H7 (cell line): ENCODE results near the gene VTI1A. TPM values are rescaled to one million over a fixed set of nuclear protein-coding genes. Genes with fewer than 3 reads are reported as not detected.

Experiments
- DNase-seq: peaks from one replicate; pipeline ENCODE4 v3.0.0; 2012
- H3K27me3 ChIP-seq: 2 replicates; pipeline ENCODE4 v1.6.0; 2011; ENCODE audit warnings: mild to moderate bottlenecking, low read length; ENCODE audit not compliant: control insufficient read depth, insufficient read depth
- H3K36me3 ChIP-seq: replicated peaks from 2 replicates; pipeline ENCODE4 v1.5.1; 2011; ENCODE audit warnings: low read length; ENCODE audit not compliant: control insufficient read depth, insufficient read depth
- H3K4me3 ChIP-seq: 2 replicates; pipeline ENCODE4 v1.5.1; 2011; ENCODE audit warnings: low read depth, mild to moderate bottlenecking, control low read depth, low read length, moderate library complexity; ENCODE audit not compliant: insufficient read depth
- total RNA-seq: library from RNA; depleted of rRNA; stranded (reverse); fragments of >200 nt; shearing (Covaris generic); gene quantifications from 2 replicates; pipeline ENCODE4 v1.2.3, GENCODE V29; 2014

VTI1A gene
- total RNA-seq, 1 experiment from 2014 or later: 13.9 TPM

DNA sequence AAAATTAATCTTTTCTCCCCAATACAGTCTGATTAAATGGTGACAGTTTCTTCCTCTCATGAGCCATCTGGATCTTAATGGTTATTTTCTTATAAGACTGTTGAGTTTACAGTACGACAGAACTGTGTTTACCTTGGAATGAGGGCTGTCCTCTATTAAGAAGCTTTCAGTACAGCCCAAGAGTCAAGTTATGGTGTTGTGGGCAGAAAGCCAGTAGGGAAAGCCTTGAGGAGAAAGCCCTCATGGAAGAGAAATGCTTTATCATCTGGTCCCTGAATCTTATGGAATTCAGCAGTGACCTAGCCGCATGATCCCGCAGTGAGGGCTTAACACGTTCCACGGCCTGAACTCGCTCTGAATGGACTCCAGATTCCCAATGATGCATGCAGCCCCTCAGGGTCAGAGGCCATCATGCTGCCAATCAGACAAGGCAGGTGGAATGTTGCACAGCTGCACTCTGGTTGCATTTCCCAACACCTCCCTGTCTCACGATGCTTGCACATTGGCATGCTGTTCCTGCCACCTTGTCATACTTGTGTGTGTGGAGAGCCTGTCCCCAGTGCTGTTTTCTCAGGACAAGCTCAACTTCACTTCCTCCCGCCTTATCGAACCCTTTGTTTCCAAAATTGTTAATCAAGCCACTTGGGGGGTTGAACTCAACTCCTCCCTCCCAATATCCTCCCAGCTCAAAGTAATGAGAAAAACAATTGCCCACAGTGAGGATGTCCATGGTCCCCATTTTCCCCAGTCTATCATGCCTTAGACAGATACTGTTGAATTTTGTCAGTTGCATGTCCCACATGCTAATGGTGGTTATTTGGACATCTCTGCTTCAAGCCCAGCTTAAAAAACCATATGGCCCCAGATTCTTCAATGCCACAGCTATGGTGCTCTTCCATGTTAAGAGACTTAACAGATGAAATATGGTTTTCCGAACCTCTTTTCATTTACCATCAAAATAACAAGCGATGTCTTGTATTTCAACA lies 291.9 kb downstream of the VTI1A start:
- H3K27me3 ChIP-seq: no peaks in the 10 kb centered on the region
- DNase-seq: no peak
- H3K36me3 ChIP-seq: no peaks in the 10 kb centered on the region
- H3K4me3 ChIP-seq: no peak overlapping the region

DNA sequence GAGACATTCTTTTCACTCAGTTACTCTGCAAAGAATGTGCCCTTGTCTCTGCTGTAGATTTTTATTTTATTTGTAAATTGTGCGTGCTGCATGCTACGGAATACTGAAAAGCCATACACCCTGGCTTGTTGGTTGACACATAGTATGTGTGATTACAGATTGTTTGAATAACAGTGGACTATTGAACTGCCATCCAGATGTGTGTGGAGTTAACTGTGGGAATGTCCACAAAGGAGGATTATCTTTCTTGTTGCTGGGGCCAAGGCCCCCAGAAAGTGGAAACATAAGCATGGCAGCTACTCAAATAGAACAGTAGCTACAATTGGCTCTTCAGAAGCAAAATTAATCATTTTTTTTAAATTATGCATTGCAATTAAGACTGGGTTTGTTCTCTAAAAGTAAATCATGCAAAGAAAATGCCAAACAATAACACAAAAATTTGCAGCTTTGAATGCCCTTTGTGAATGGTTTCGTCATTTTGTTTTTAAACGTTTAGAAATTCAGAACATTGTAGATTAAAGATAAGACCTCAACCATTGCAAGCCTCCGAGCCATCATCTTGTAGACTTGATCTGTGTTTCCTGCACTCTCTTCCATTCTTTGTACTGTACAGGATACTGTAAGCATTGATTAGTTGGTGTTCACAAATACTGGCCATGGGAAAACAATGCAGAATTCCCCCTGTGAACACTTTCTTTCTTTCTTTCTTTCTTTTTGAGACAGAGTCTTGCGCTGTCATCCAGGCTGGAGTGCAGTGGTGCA lies 292.8 kb downstream of the VTI1A start:
- Histone ChIP-seq H3K27me3 (no peaks in the 10 kb centered on the region), H3K36me3 (no peaks in the 10 kb centered on the region), H3K4me3 (no peak overlapping the region)
- no peak for DNase-seq

DNA sequence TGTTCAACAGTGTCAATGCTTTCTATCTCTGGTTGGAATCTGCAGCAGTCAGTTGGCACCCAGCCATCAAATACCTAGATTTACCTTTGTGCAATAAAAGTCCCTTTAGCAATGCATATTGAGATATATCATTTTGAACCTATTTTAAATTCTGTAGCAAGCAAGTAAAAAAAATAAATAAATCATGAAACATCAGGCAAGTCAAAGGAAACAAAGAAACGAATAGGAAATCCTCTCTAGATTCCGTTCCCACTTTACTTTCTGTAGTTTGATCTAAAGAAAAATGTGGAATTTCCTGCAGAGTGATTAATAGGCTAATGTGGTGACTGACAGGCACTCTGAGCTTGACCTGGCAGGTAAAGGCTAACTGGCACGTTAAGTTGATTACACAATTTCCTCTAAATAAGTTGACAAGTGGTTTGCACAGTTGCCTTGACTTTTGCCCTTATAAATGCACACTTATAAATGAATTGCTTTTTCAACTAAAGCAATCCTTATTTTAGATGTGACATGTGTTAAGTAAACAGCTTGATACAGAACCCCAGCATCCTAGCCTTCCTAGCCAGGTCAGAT lies 294.9 kb downstream of the VTI1A start:
- Histone ChIP-seq H3K36me3 (no peaks in the 10 kb centered on the region), H3K27me3 (no peaks in the 10 kb centered on the region)
- DNase-seq: no peak

DNA sequence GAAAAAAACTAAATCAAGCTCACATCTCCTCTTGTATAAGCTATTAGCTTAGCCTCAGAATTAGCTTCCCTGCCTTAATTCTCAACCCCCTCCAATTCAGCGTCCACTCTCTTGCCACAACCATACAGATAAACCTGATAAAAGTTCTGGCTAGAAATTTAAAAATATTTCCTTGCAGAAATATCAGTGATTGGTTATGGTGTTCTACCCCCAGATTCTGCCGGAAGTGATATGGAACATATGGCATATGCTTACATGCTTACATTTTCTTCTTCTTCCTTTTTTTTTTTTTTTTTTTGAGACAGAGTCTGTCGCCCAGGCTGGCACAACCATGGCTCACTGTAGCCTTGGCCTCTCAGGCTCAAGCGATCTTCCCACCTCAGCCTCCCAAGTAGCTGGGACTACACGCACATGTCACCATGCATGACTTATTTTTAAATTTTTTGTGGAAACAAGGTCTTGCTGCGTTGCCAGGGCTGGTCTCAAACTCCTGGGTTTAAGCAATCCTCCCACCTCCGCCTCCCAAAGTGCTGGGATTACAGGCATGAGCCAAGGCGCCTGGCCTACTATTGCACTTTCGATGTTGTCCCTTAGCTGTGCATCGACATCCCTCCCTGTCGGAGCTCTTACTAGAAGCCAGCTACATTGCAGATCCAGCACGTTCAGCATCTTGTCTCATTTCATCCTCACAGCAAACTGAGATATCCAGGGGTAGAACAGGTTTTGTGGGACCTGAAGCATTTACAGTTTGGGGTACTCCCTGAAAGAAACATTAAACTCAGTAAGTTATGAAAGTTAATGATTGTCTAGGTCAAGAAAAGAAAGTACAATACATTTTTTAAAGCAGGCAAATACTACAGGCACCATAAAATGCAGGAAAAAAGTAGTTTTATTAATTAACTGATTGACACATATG lies 297.4 kb downstream of the VTI1A start:
- DNase-seq: no peak
- H3K4me3 ChIP-seq: no peak overlapping the region

More for the DNA sequence above, 294.9 kb downstream of the VTI1A start:
- H3K4me3 ChIP-seq: no peak overlapping the region

DNA sequence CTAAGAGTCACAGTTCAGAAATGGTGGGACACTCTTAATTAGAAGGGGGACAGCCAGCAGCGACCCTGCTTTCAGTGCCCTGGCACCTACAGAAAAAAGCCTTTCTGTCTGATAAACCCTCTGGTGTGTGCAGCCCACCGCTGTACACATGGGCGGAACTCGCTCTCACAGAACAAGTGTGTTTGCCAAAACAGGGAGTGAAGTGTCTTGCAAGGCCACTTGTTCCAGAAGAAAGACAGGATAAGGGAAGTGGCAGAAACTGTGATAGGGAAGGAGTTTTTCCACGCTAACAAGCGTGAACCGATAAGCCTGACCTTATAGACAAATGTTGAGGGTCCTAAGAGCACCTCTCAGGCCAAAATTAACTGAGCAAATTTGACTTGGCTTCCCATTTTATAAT lies 299.3 kb downstream of the VTI1A start:
- Histone ChIP-seq H3K36me3 (no peaks in the 10 kb centered on the region), H3K4me3 (no peak overlapping the region)
- no peak for DNase-seq

More for the DNA sequence above, 297.4 kb downstream of the VTI1A start:
- H3K27me3 ChIP-seq: no peaks in the 10 kb centered on the region
- no peaks in the 10 kb centered on the region for H3K36me3 ChIP-seq

DNA sequence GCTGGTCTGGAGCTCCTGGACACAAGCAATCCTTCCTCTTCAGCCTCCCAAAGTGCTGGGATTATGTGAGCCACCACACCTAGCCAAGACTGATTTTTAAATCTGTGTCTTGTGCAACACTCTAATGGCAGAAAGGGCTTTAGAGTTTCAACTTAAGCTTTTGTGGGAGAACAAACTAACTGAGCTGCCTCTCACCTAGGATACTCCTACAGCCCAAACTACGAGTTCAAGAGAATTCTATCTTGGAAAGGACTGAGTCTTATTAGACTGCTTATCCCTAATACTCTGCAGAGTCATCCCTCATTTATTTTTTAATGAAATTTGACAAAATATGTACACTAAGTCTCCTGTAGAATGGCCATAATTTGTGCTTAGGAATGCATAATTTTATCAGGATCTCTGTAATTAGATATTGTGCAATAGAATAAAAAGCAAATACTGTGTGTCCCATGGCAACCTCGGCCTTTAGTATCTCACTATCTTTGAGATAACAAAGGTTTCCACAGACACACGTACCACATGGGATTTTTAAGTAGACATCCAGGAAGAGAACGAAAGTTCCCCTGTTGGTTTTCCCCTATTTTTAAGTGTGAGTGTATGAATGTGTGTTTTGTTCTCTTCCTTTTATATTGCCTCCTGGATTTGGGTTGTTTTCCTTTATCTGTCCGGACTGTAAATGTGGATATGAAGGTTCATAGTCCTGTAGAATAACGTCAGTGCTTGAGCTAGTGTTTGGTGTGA lies 303.6 kb downstream of the VTI1A start:
- H3K36me3 ChIP-seq: no peaks in the 10 kb centered on the region
- DNase-seq: no peak
- H3K27me3 ChIP-seq: no peaks in the 10 kb centered on the region
- H3K4me3 ChIP-seq: no peak overlapping the region

More for the DNA sequence above, 299.3 kb downstream of the VTI1A start:
- H3K27me3 ChIP-seq: no peaks in the 10 kb centered on the region

DNA sequence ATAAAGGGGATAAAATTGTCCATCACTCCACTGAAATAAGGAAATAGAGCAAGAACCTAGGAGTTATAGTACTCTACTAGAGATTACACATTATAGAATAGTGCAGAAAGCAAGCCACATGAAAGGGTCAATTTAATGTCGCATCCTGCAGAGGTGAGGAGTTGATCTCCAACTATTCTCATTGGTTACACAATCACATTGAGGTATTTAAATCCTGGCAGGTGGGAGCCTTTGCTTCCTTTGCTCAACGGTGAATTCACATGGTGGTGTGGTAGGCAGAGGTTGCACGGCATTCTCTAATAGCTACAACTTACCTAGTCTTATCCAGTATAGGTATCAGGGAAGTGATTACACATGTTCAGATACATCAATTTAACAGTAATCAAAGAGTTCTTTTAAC lies 304.6 kb downstream of the VTI1A start:
- Histone ChIP-seq H3K36me3 (no peaks in the 10 kb centered on the region), H3K27me3 (no peaks in the 10 kb centered on the region), H3K4me3 (no peak overlapping the region)
- DNase-seq: no peak

DNA sequence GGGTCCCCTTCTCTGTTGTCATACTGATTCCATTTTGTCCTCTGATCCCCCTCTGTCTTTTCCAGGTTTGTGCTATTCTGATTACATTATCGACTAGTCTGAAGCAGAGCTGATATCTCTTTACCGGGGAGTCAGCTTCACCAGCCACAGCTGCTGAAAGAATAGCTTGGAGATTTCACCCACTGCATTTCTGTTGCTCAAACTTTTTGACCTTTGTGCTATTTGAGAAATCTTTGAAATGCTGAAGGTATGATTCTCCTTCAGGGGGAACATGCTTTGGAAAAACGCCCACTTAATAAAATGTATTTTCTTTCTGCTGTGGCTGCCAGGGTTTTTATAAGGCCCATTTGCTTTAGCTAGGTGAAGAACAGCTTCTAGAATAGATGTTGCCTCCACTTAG lies 305.3 kb downstream of the VTI1A start:
- no peaks in the 10 kb centered on the region for H3K27me3 ChIP-seq
- no peaks in the 10 kb centered on the region for H3K36me3 ChIP-seq
- DNase-seq: no peak
- H3K4me3 ChIP-seq: no peak overlapping the region

DNA sequence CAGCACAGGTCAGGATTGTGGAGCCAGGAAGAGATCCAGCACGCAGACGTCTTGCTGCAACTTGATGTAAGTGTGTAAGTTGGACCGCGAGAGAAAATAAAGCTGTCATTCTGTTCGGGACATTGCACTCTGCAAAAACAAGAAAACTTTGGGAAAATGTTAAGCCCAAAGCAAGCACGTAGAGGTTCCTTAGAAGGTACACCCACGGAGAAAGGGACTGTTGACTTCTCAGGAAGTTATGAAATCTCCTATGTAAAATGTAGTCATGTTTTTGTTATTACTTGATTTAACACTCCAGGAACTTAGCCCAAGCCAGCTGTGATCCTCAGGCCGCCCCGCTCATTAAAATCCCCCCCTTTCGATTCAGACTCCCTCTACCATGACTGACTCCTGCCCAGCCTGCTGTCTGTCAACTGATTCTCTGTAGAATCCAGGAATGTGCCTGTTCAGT lies 307.0 kb downstream of the VTI1A start:
- no peaks in the 10 kb centered on the region for H3K27me3 ChIP-seq
- no peak overlapping the region for H3K4me3 ChIP-seq
- no peaks in the 10 kb centered on the region; the same call in 1 of the 2 replicates for H3K36me3 ChIP-seq
- DNase-seq: no peak

DNA sequence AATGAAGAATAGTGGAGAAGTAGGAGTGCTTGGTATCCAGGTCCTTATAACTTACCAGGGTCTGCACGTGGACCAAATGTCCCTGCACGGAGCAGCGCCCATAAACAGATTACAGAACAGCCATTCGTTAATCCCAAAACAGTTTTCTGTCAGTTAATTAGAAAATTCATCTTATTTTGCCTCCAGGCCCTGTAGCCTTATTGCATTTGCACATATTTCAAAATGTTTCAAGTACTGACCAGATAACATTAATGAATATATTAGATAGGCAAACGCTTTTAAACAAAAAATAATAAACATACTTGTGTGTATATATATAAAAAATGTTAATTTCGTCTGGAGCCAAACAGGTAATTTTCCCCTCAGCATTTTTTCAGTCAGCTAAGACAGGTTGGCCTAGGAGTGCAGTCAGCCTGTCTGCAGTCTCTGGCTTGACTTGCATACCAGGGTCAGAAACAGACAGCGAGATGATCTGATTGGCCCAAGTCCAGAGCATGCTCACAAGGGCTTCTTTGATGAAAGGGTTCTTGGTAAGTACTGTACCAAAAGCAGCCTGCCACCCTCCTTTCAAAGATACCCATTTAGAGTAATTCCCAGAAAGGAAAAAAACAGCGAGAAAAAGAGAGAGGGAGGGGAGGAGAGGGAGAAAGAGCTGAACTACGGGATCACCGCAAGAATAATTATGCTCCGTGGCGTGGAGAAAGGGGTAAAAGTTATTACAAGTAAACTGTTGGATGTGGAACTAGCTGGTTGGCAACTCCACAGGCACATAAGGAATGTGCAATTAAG lies 308.6 kb downstream of the VTI1A start:
- H3K36me3 ChIP-seq: no peaks in the 10 kb centered on the region; the same call in 1 of the 2 replicates
- no peaks in the 10 kb centered on the region for H3K27me3 ChIP-seq
- H3K4me3 ChIP-seq: no peak overlapping the region
- no peak for DNase-seq

DNA sequence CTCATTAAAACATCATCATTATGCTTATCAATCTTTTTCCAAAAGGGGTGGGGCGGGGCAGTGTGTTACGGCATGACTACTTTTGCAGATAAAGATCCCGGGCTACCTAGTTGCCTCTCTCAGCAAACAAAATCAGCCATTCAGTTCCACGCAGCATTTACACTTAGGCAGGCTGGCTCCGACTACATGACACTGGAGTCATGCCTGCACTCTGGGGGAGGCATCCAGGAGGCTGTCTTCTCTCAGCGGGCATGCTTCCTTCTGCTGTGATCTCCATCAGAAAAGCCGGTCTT lies 309.2 kb downstream of the VTI1A start:
- no peaks in the 10 kb centered on the region; the same call in 1 of the 2 replicates for H3K36me3 ChIP-seq
- DNase-seq: no peak
- no peak overlapping the region for H3K4me3 ChIP-seq
- no peaks in the 10 kb centered on the region for H3K27me3 ChIP-seq

DNA sequence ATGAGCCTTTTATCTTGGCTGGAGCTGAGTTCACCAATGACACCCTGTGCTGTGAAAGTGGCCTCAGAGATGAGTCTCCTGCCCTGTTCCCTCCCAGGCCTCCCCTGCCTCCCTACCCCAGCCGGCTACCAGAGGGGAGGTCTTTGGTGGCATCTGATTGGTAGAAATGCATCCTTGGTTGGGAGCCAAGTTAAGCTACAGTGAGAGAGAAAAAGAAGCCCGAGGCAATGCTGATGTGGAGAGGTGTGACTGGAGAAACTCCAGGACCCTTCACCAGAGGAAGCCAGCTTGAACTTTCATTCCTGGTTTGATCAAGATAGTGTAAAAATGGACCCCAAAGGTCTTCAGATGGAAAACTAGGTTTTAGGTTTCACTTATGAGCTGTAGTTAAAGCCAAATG lies 311.9 kb downstream of the VTI1A start:
- Histone ChIP-seq H3K36me3 (no peaks in the 10 kb centered on the region; the same call in 1 of the 2 replicates), H3K4me3 (no peak overlapping the region), H3K27me3 (no peaks in the 10 kb centered on the region)
- DNase-seq: no peak

DNA sequence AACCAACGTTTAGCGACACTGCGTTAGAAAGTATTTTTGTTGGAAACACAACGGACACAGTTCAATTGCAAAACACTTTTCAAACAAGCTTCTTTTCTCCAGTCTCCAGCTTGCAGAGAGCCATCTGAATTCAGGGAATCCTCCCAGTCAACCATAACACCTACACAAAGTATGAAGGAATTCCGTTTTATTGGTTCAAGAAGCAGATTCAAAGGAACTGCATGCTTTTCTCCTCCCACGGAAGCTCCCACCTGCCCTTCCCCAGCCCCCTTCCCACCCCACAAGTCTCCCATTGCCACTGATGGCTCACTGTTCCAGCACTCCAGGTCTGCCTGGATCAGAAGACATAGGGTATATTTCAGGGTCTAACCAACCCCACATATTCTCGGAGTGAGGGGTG lies 312.5 kb downstream of the VTI1A start:
- Histone ChIP-seq H3K36me3 (no peaks in the 10 kb centered on the region; the same call in 1 of the 2 replicates), H3K27me3 (no peaks in the 10 kb centered on the region), H3K4me3 (no peak overlapping the region)
- no peak for DNase-seq
